Activated T-cell treated with anti-CD3 and anti-CD28 coated beads, Interleukin-2, amount 50 U/mL, for 24 hours (primary cell): Measurements from ENCODE around the gene HELZ.
"Not testable (repeated sequence)": the region's sequence is repeated elsewhere in the genome, so short reads cannot be mapped to it uniquely, and the experiment has no call there.

Source experiments
- DNase-seq: peaks from one replicate; pipeline ENCODE4 v3.0.0-alpha.2; 2020
- H3K27ac Mint-ChIP-seq: 2 replicates; pipeline ENCODE4 v1.8.0; 2020; ENCODE audit warnings: mild to moderate bottlenecking, mixed read lengths
- H3K27me3 Mint-ChIP-seq: 2 replicates; pipeline ENCODE4 v1.8.0; 2020; ENCODE audit warnings: mixed read lengths
- H3K36me3 Mint-ChIP-seq: 2 replicates; pipeline ENCODE4 v1.8.0; 2020; ENCODE audit warnings: low read depth, mixed read lengths
- H3K4me1 Mint-ChIP-seq: 2 replicates; pipeline ENCODE4 v1.8.0; 2020; ENCODE audit warnings: low read depth, mixed read lengths
- H3K4me3 Mint-ChIP-seq: 2 replicates; pipeline ENCODE4 v1.8.0; 2020; ENCODE audit warnings: mild to moderate bottlenecking, moderate library complexity, mixed read lengths
- H3K9me3 Mint-ChIP-seq: 2 replicates; pipeline ENCODE4 v1.8.0; 2020; ENCODE audit warnings: mixed read lengths

Gene HELZ

DNA sequence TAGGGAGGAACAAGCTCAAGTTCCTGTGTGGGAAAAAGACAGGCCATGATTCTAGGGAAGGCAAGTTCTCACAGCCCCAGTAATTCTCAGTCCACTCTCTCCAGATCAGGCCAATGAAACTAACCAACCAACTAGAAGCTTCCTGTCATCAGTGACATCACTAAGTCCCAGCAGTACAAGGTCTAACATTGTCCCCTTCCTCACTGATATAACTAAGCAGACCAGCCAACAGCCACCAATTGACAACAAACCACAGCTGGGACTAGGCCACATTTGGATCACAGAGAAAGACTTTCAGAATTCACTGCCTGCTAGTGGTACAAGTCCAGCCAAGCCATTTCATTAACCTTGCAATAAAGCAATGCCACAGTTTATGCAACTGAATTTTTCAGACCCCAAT is 106.6 kb downstream of the HELZ start:
- peak overlapping the region; percentile 65 for H3K27ac Mint-ChIP-seq
- peaks cover 78% of the 10 kb centered on the region for H3K36me3 Mint-ChIP-seq
- H3K9me3 Mint-ChIP-seq = no peaks in the 10 kb centered on the region
- no peaks in the 10 kb centered on the region for H3K27me3 Mint-ChIP-seq
- DNase-seq = no peak
- peaks cover 29% of the 10 kb centered on the region for H3K4me1 Mint-ChIP-seq
- no peak overlapping the region for H3K4me3 Mint-ChIP-seq

DNA sequence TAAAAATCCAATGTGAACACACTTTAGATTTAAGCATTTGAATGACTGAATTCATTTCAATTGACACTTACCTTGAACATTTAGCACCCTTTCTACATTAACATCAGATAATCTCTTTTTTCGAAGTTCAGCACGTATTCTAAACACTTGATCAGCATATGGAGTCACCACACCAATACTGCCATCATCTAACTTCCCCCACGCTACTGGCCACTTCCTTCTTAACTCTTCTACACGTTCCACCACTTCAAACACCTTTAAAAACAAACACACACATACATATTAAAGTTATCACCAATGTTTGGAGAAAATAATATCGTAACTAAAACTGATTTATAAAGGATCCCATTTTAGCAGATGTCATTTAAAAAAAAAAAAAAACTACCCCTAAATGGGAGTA is 107.1 kb downstream of the HELZ start:
- Mint-ChIP-seq H3K4me3 (no peak overlapping the region), H3K27me3 (no peaks in the 10 kb centered on the region), H3K36me3 (peaks cover 76% of the 10 kb centered on the region), H3K27ac (peak overlapping the region; percentile 27), H3K4me1 (peaks cover 29% of the 10 kb centered on the region), H3K9me3 (no peaks in the 10 kb centered on the region)
- no peak for DNase-seq

DNA sequence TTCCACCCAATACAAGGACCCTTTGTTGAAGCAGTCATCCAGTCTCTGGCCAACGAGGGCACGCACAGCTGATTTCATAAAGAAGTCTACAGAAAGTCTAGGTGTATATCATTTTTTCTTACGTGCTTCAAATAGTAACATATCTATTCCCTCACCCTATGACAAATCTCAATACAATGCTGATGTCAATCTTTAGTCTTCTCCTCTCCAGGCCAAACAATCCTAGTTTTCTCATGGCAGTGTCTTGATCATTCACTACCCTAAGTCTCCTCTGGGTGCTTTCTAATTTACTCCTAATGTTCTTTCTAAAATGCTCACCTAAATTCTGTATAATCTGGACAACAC is 108.0 kb downstream of the HELZ start:
- Mint-ChIP-seq H3K4me1 (peaks cover 29% of the 10 kb centered on the region), H3K27me3 (no peaks in the 10 kb centered on the region), H3K36me3 (peaks cover 72% of the 10 kb centered on the region), H3K27ac (no peak overlapping the region), H3K9me3 (no peaks in the 10 kb centered on the region), H3K4me3 (no peak overlapping the region)
- DNase-seq = no peak

DNA sequence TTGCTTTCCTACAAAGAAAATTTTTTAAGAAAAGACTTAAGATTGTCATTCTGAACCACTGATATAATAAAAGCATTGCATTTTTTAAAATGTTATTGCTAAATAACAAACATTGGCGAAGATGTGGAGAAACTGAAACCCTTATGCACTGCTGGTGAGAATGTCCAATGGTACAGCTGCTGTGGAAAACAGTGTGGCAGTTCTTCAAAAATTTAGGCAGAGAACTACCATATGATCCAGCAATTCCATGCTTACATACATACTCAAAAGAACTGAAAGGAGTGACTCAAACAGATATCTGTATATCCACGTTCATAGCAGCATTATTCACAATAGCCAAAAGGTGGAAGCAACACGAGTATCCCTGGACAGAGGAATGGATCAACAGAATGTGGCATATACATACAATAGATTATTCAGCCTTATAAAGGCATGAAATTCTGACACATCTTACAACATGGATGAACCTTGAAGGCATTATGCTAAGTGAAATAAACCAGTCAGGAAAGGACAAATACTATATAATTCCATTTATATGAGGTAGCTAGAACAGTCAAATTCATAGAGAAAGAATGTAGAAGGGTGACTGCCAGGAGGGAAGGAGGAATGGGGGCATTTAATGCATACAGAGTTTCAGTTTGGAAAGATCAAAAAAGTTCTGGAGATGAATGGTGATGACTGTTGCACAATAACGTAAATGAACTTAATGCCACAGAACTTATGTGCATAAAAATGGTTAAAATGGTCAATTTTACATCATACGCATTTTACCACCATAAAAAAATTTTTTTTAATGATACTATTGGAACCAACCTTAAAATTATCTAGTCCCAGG is 108.6 kb downstream of the HELZ start:
- Mint-ChIP-seq H3K27ac (no peak overlapping the region), H3K9me3 (no peaks in the 10 kb centered on the region), H3K36me3 (peaks cover 73% of the 10 kb centered on the region), H3K4me3 (no peak overlapping the region), H3K27me3 (no peaks in the 10 kb centered on the region), H3K4me1 (peaks cover 29% of the 10 kb centered on the region)
- DNase-seq = no peak

DNA sequence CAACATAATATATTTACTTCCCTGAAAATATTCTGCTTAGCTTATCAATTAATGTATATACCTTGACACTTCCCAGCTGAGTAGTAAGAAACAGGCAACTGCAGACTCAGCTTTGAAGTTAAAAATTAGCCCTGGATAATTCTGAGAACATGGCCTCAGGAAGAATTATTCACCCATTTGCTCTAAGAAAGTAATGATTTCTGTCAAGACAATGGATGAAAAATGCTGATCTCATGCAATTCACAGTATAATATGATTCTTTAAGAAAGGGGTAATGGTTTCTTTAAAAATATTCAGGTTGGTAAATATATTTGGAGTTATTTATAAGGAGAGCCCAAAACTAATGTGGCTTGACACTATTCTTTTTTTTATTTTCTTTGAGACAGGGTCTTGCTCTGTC is 111.8 kb downstream of the HELZ start:
- H3K4me3 Mint-ChIP-seq = no peak overlapping the region
- H3K27me3 Mint-ChIP-seq = no peaks in the 10 kb centered on the region
- peaks cover 4% of the 10 kb centered on the region for H3K4me1 Mint-ChIP-seq
- DNase-seq = no peak
- peak overlapping the region; percentile 40 for H3K27ac Mint-ChIP-seq
- peaks cover 61% of the 10 kb centered on the region for H3K36me3 Mint-ChIP-seq
- H3K9me3 Mint-ChIP-seq = no peaks in the 10 kb centered on the region

DNA sequence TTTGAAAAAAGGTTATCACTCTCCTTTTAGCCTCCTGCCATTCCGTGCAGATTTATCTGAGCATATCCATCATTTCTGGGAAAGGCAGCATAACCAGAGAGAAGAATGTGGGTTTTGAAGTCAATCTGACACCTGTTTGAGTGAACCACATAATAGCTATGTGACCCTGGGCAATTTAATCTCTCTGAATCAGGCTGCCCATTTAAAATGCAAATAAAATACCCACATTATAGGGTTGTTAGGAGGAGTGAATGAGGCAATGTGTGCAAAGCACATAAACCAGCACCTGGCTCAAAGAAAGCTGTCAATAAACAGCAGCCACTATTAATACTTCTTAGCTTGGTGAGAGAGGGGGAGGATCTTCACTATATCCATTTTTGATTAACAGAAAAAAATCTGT is 112.6 kb downstream of the HELZ start:
- no peak for DNase-seq
- Mint-ChIP-seq H3K27ac (no peak overlapping the region), H3K9me3 (no peaks in the 10 kb centered on the region), H3K36me3 (peaks cover 63% of the 10 kb centered on the region), H3K4me1 (no peaks in the 10 kb centered on the region), H3K27me3 (no peaks in the 10 kb centered on the region), H3K4me3 (no peak overlapping the region)

DNA sequence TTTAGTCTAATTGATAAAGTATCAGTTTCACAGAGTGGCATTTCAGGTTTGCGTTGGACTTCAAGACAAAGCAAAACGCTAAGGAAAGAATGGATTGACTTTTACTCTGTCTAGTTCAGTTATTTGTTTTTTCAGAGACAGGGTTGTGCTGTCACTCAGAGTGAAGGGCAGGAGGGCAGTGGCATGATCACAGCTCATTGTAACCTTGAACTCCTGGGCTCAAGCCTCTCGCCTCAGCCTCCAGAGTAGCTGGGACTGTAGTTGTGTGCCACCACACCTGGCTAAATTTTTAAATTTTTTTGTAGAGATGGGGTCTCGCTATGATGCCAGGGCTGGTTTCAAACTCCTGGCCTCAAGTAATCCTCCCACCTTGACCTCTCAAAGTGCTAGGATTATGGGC is 114.2 kb downstream of the HELZ start:
- H3K4me1 Mint-ChIP-seq = peaks cover 2% of the 10 kb centered on the region
- no peak overlapping the region for H3K4me3 Mint-ChIP-seq
- H3K27me3 Mint-ChIP-seq = no peaks in the 10 kb centered on the region
- peaks cover 58% of the 10 kb centered on the region for H3K36me3 Mint-ChIP-seq
- no peak overlapping the region for H3K27ac Mint-ChIP-seq
- no peak for DNase-seq
- H3K9me3 Mint-ChIP-seq = no peaks in the 10 kb centered on the region

DNA sequence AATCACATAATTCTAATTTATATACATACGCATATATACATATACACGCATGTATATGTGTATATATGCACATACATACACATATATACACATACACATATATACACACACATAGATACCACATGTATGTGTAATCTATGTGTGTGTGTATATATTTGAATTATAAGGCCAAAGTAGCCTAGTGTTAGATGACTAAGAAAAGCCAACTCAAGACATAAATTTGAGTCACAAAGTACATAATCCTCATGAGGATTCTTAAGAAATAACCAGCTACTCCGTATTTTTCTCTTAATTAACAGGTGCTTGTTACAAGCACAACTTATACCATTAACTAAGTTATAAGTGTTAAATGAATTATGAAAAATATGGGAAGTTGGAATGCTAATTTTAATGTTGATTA is 115.7 kb downstream of the HELZ start:
- peaks cover 55% of the 10 kb centered on the region for H3K36me3 Mint-ChIP-seq
- no peak overlapping the region for H3K27ac Mint-ChIP-seq
- no peaks in the 10 kb centered on the region for H3K9me3 Mint-ChIP-seq
- peaks cover 7% of the 10 kb centered on the region for H3K4me1 Mint-ChIP-seq
- no peak for DNase-seq
- H3K4me3 Mint-ChIP-seq = no peak overlapping the region
- H3K27me3 Mint-ChIP-seq = no peaks in the 10 kb centered on the region

DNA sequence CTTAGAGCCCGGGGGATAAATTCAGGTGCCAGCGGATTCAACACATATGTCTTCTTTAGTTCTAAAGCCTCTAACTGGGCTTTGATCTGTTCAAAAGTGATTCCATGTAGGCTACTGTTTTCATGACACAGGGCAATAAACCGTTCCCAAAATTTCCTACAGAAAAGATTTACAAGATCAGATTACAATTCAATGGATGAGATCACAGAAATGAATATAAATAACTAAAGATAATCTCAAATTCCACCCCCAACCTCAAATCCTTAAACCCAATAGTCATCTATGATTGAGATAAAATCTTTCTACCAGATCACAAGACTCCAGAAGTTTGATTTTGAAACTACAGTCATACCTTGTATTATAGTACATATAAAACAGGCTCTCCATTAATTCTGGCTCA is 116.3 kb downstream of the HELZ start:
- no peak for DNase-seq
- peaks cover 8% of the 10 kb centered on the region for H3K4me1 Mint-ChIP-seq
- peaks cover 55% of the 10 kb centered on the region for H3K36me3 Mint-ChIP-seq

DNA sequence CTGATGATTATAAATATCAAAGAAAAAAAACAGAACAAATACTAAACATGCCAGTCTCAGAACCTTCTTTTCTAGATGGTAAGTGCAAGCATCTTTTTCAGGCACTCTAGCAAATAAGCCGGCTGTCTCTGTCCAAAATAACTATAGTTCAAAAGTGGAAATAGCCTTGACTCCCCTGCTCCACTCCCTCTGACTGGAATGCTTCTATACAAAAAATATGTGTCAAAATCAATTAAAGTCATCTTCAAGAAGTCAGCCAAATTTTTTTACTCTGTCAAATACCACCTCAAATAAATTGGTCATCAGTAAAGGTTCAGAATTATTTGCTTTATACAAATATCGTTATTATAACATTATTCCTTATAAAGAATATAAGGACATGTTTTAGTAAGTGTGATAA is 117.1 kb downstream of the HELZ start:
- H3K4me3 Mint-ChIP-seq = no peak overlapping the region
- H3K27me3 Mint-ChIP-seq = no peaks in the 10 kb centered on the region
- peaks cover 54% of the 10 kb centered on the region for H3K36me3 Mint-ChIP-seq
- no peaks in the 10 kb centered on the region for H3K9me3 Mint-ChIP-seq
- peaks cover 10% of the 10 kb centered on the region for H3K4me1 Mint-ChIP-seq
- H3K27ac Mint-ChIP-seq = no peak overlapping the region
- DNase-seq = no peak

More for the DNA sequence above, 116.3 kb downstream of the HELZ start:
- H3K9me3 Mint-ChIP-seq = no peaks in the 10 kb centered on the region
- no peak overlapping the region for H3K4me3 Mint-ChIP-seq
- no peak overlapping the region for H3K27ac Mint-ChIP-seq
- H3K27me3 Mint-ChIP-seq = no peaks in the 10 kb centered on the region

DNA sequence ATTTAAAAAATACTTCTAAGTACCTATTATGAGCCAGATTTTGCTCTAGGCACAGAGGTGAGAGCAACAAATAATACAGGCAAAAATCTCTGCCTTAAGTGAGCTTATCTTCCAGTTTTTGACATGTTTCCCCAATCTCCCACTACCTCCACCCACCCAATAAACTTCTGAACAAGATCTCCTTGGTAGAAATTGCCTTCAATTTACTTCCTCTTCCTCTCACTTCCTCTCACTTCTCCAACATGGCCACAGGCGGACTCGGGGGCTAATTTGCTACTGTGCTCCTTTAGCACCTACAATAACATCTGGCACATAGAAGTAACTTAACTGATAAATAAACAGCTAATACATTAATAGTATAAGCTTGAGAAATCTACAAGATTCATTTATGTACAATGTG is 118.0 kb downstream of the HELZ start:
- peaks cover 61% of the 10 kb centered on the region for H3K36me3 Mint-ChIP-seq
- H3K9me3 Mint-ChIP-seq = no peaks in the 10 kb centered on the region
- H3K27me3 Mint-ChIP-seq = no peaks in the 10 kb centered on the region
- no peak for DNase-seq
- H3K4me1 Mint-ChIP-seq = peaks cover 10% of the 10 kb centered on the region
- no peak overlapping the region for H3K27ac Mint-ChIP-seq
- no peak overlapping the region for H3K4me3 Mint-ChIP-seq

DNA sequence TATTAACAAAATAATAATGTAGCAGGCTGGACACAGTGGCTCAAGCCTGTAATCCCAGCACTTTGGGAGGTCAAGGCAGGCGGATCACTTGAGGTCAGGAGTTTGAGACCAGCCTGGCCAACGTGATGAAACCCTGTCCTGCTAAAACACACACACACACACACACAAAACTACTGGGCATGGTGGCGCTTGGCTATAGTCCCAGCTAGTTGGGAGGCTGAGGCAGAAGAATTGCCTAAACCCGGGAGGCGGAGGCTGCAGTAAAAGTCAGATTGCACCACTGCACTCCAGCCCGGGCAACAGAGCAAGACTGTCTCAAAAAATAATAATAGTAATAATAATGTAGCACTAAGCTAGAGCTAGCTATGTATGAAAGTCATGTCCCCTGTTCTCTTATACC is 118.5 kb downstream of the HELZ start:
- H3K4me3 Mint-ChIP-seq, H3K27me3 Mint-ChIP-seq, DNase-seq, H3K4me1 Mint-ChIP-seq, H3K27ac Mint-ChIP-seq, H3K9me3 Mint-ChIP-seq: not testable (repeated sequence)
- H3K36me3 Mint-ChIP-seq = peaks cover 60% of the 10 kb centered on the region

DNA sequence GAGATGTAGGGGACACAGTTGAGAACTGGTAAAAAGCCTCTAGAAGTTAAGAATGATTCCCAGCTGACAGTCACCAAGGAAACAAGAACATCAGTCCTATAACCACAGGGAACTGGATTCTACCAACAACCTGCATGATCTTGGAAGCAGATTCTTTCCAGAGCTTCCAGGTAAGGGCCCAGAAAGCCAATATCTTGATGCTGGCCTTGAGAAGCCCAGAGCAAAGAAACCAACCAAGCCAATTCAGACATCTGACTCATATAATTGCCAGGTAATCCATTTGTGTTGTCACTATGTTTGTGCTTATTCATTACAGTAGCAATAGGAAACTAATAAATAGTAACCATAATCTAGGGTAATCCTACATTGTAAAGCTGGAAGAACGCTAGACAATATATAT is 119.1 kb downstream of the HELZ start:
- no peak for DNase-seq
- no peaks in the 10 kb centered on the region for H3K27me3 Mint-ChIP-seq
- H3K9me3 Mint-ChIP-seq = no peaks in the 10 kb centered on the region
- H3K4me1 Mint-ChIP-seq = peaks cover 10% of the 10 kb centered on the region
- peak overlapping the region; percentile 9 for H3K27ac Mint-ChIP-seq
- peaks cover 63% of the 10 kb centered on the region for H3K36me3 Mint-ChIP-seq
- H3K4me3 Mint-ChIP-seq = no peak overlapping the region

DNA sequence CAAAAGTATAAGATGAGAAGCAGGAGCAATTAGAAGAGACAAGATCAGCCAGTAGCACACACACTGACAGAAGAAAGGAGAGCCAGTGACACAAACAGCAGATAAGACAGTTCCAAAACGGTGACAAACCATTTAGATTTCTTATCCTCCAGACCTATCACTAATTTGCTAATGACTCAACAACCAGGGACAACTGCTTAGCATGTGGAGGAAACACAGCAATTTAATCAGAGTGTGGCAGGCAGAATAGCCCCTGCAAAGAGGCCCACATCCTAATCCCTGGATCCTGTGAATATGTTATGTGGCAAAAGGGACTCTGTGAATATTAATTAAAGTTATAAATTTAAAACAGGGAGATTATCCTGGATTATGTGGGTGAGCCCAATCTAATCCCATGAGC is 119.6 kb downstream of the HELZ start:
- H3K36me3 Mint-ChIP-seq = peaks cover 68% of the 10 kb centered on the region
- H3K27ac Mint-ChIP-seq = no peak overlapping the region
- no peak for DNase-seq
- no peaks in the 10 kb centered on the region for H3K9me3 Mint-ChIP-seq
- no peak overlapping the region for H3K4me3 Mint-ChIP-seq
- no peaks in the 10 kb centered on the region for H3K27me3 Mint-ChIP-seq
- peaks cover 10% of the 10 kb centered on the region for H3K4me1 Mint-ChIP-seq

DNA sequence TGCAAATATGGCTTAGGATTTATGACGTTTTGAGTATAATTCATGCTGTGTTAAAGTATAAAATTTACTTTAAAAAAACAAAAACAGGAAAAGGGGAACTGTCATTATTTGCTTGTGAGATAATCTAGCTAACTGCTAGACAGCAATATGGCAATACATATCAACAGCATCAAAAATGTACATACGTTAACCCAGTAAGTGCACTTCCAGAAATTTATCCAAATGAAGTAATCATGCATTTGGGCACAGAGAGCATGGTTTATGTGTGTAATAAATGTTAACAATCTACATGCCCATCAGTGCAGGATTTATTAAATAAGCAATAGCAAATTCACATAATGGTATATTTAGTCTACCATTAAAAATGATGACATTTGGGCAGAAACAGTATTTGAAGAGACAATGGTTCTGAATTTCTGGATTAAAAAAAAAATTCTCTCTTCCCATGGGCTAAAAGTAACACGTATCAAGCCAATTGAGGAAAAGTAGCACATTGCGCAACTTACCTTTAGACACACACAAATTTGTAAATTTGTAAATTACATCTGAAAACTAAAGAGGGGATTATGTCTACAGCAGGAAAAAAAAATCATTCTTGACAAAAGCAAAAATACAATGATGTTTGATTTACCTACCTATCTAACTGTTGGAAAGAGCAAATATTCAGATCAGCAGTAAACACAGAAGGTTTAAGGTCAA is 120.4 kb downstream of the HELZ start:
- Mint-ChIP-seq H3K4me3 (no peak overlapping the region), H3K27ac (no peak overlapping the region), H3K36me3 (peaks cover 71% of the 10 kb centered on the region), H3K27me3 (no peaks in the 10 kb centered on the region), H3K4me1 (peaks cover 10% of the 10 kb centered on the region), H3K9me3 (no peaks in the 10 kb centered on the region)
- DNase-seq = no peak
